ENCODE measurements around the gene STK16. TPM values are rescaled to one million over a fixed set of nuclear protein-coding genes. Genes with fewer than 3 reads are reported as not detected.
"Not testable (repeated sequence)": the region's sequence is repeated elsewhere in the genome, so short reads cannot be mapped to it uniquely, and the experiment has no call there.

STK16 gene
- total and polyA plus RNA-seq, 2 experiments from 2014 or later: 15.8 to 28.5 TPM

DNA sequence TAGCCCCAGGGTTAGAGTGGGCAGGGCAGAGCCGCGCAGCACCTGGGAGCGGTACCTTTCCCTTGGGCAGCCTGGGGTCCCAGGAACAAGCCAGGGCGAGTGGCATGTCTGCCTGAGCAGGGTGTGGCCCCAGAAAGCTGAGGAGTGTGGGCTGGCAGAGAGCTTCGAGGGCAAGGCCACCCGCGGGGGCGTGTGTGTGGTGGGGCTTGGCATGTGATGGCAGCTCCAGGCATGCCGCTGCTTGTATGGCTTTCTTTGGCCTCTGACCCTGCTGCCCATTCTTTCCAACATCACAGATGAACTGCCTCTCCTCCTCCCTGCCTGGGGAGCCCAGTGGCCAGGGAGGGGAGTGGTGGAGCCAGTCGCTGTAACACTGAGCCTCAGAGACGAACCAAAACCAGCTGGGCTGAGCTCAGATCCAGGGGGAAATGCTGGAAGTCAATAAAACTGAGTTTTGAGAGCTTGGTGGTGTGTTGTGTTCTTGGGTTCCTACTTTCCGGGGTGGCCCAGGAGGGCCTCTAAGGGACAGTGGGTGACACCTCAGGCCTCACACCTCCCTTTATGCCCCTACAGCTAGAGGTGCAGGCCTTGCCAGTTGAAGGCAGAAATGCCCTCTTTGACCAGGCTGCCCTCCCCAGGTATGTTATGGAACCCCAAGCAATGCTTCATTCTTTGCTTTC lies 41.3 kb downstream of the STK16 start:
- TF ChIP-seq, protein P1, sequence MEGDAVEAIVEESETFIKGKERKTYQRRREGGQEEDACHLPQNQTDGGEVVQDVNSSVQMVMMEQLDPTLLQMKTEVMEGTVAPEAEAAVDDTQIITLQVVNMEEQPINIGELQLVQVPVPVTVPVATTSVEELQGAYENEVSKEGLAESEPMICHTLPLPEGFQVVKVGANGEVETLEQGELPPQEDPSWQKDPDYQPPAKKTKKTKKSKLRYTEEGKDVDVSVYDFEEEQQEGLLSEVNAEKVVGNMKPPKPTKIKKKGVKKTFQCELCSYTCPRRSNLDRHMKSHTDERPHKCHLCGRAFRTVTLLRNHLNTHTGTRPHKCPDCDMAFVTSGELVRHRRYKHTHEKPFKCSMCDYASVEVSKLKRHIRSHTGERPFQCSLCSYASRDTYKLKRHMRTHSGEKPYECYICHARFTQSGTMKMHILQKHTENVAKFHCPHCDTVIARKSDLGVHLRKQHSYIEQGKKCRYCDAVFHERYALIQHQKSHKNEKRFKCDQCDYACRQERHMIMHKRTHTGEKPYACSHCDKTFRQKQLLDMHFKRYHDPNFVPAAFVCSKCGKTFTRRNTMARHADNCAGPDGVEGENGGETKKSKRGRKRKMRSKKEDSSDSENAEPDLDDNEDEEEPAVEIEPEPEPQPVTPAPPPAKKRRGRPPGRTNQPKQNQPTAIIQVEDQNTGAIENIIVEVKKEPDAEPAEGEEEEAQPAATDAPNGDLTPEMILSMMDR (IDR thresholded peaks at IDR 0.05; ENCODE audit: low read depth, low read length): no peak
- peak overlapping the region; percentile 14 for H3K27ac ChIP-seq
- H3K4me3 ChIP-seq: no peak overlapping the region
- peaks cover 13% of the 10 kb centered on the region for H3K36me3 ChIP-seq
- no peaks in the 10 kb centered on the region for H3K9me3 ChIP-seq (ENCODE audit: low read depth)
- H3K27me3 ChIP-seq: no peaks in the 10 kb centered on the region
- no peak for DNase-seq (ENCODE audit: low read depth in 1 of 2, low spot score in 1 of 2)
- H3K4me1 ChIP-seq (ENCODE audit: low read depth): no peaks in the 10 kb centered on the region

- Histone ChIP-seq H3K36me3 (peaks cover 11% of the 10 kb centered on the region), H3K27ac (peak overlapping the region; percentile 14)
- H3K4me3 ChIP-seq; DNase-seq (ENCODE audit: low read depth in 1 of 2, low spot score in 1 of 2); H3K27me3 ChIP-seq; H3K4me1 ChIP-seq (ENCODE audit: low read depth); H3K9me3 ChIP-seq (ENCODE audit: low read depth): not testable (repeated sequence)
Observed at GRCh38 chr2:219287116-219287440, 41.8 kb downstream of the STK16 start.

GRCh38 chr2:219287580-219288265 lies 42.4 kb downstream of the STK16 start:
- Histone ChIP-seq H3K4me3 (no peak overlapping the region), H3K27ac (peak overlapping the region; percentile 69), H3K27me3 (no peaks in the 10 kb centered on the region), H3K9me3 (ENCODE audit: low read depth) (no peaks in the 10 kb centered on the region), H3K36me3 (peaks cover 7% of the 10 kb centered on the region), H3K4me1 (ENCODE audit: low read depth) (no peaks in the 10 kb centered on the region)
- TF ChIP-seq, protein P1 (IDR thresholded peaks at IDR 0.05; ENCODE audit: low read depth, low read length): no peak
- DNase-seq (ENCODE audit: low read depth in 1 of 2, low spot score in 1 of 2): no peak

DNA sequence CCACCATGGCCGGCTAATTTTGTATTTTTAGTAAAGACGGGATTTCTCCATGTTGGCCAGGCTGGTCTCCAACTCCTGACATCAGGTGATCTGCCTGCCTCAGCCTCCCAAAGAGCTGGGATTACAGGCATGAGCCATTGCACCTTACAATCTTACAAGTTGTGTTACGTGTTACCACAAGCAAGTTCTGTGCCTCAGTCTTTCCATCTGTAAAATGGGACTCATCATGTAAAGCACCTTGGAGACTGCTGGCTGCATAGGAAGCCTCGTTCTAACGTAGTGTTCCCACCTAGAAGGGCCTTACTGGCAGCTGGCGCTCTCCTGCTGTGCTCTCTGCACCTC lies 43.9 kb downstream of the STK16 start:
- Histone ChIP-seq H3K4me1 (ENCODE audit: low read depth) (no peaks in the 10 kb centered on the region), H3K36me3 (peaks cover 7% of the 10 kb centered on the region)
- TF ChIP-seq, protein P1 (IDR thresholded peaks at IDR 0.05; ENCODE audit: low read depth, low read length): no peak

DNA sequence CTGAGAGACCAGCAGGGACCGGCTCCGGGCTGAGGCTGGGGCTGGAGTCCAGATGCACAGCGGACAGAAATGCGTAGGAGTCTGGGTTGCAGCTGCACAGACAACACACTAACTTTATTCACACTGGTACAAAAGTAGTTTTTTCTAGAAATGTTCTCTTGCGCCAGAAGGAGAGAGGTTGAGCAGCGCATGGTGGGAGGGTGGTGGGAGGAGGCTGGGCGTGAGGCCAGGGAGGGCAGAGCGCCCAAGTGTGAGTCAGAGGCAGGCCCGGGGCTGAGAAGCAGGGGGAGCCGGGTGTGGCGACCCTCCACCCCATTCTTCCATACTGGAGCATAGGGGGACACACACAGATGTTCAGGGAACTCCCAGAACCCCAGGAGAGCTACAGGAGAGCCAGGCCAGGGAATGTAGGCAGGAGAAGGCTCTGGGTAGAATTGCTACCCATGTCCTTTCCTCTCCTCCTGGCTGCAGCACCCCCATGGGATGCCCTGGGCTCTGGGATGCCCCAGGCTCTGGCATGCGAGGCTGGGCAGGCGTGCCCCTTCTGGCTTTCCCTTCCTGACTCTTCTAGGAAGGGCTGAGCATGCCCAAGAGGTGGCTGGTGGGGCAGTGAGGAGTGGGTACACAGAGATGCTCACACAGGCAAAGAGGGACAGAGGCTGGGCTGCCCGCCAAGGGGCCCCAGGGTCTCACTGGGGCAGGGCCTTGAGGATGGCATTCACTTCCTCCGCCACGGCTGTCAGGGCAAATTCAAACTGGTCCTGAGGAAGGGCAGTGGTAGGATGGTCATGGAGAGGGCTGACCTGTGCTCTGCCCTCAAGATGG lies 44.5 kb downstream of the STK16 start:
- Histone ChIP-seq H3K27ac (no peak overlapping the region), H3K36me3 (peaks cover 3% of the 10 kb centered on the region), H3K27me3 (no peaks in the 10 kb centered on the region), H3K9me3 (ENCODE audit: low read depth) (no peaks in the 10 kb centered on the region), H3K4me3 (no peak overlapping the region), H3K4me1 (ENCODE audit: low read depth) (no peaks in the 10 kb centered on the region)
- DNase-seq (ENCODE audit: low read depth in 1 of 2, low spot score in 1 of 2): peak in 1 of 2 donors; percentile 98
- TF ChIP-seq, protein P1 (IDR thresholded peaks at IDR 0.05; ENCODE audit: low read depth, low read length): no peak

More for the DNA sequence above, 43.9 kb downstream of the STK16 start:
- H3K27ac ChIP-seq: no peak overlapping the region
- no peaks in the 10 kb centered on the region for H3K9me3 ChIP-seq (ENCODE audit: low read depth)
- no peak overlapping the region for H3K4me3 ChIP-seq
- no peak for DNase-seq (ENCODE audit: low read depth in 1 of 2, low spot score in 1 of 2)
- no peaks in the 10 kb centered on the region for H3K27me3 ChIP-seq
